H1 (cell line): ENCODE results near the gene WDR43. TPM values are rescaled to one million over a fixed set of nuclear protein-coding genes. Genes with fewer than 3 reads are reported as not detected.

ENCODE experiments used
- EP300 ChIP-seq, 2 experiments: IDR thresholded peaks; 1 replicate in 1 of 2; 2 replicates in 1 of 2; pipeline ENCODE4 v1.6.1; 2011 to 2012; ENCODE audit warnings: low read depth in 2 of 2, low read length in 2 of 2, mild to moderate bottlenecking in 2 of 2, borderline replicate concordance in 1 of 2, inconsistent platforms in 1 of 2, moderate library complexity in 1 of 2
- JUND ChIP-seq: IDR thresholded peaks from 2 replicates; pipeline ENCODE4 v1.6.1; 2011; ENCODE audit warnings: mild to moderate bottlenecking, improper control_type of control experiment, low read length
- TAF1 ChIP-seq: IDR thresholded peaks from 2 replicates; pipeline ENCODE4 v1.6.1; 2011; ENCODE audit warnings: mild to moderate bottlenecking, low read depth, low read length
- TEAD4 ChIP-seq: IDR thresholded peaks from 2 replicates; pipeline ENCODE4 v1.6.1; 2012; ENCODE audit warnings: low read depth, low read length, inconsistent platforms, mixed read lengths
- polyA plus RNA-seq, 7 experiments: library from polyadenylated mRNA; depleted of rRNA in 3 of 7; stranded (reverse) in 5 of 7; unstranded in 2 of 7; fragments of >200 nt in 5 of 7; fragments of 200-250 nt in 2 of 7; gene quantifications; 1 replicate in 5 of 7; 2 replicates in 1 of 7; 4 replicates in 1 of 7; pipeline versions ENCODE4 v1.2.1 to v1.2.3, GENCODE V29; 2011 to 2013; ENCODE audit warnings: missing spikeins in 2 of 7, mixed read lengths in 2 of 7
- total RNA-seq: library from RNA; stranded (reverse); fragmentation: NEBNext Ultra II Directional; extraction: Animal tissue kit (Norgen Biotek cat#: 25700); gene quantifications from 2 replicates; pipeline ENCODE4 v1.2.1, GENCODE V29; 2021

Gene WDR43
- total and polyA plus RNA-seq, 2 of the 8 experiments (the other 6 are each of a cell fraction or from before 2014, with no cell fraction given): 57.8 to 142 TPM

DNA sequence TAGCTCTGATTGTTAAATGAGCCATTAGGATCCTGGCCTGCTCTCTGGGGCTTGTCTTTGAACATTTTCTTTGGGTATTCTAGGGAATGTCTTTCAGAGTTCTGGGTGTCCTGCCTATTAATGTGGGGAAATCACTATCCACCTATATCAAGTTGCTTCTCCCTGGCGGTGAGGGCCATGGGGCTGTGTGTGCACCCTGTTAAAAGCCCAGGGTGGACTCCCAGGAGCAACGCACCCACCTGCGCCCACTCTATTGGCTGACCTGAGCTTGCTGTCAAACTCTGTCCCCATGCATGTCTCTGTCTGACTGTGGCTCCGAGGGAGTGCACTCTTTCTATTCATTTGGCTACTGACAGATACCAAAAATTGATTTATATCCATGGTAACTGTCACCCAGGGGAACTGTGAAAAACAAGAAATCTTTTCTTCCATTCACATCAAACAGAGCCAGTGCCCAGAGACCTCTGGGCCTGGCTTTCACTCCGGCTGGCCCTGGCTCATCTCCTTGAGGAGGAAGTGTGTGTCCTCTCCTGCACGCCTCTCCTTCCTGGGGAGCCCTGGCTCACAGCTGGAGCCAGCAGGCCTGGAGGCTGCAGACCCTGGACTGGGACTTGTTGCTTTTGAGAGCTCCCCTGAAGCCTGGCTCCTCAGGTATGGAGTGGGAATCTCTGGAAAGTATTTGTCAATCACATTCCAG lies 76.1 kb downstream of the WDR43 start (continued):
- TF ChIP-seq JUND: no peak
- TF ChIP-seq EP300 (IDR thresholded peaks at IDR 0.05; ENCODE audit: borderline replicate concordance in 1 of 2, low read depth in 2 of 2, low read length in 2 of 2): no peak
- TF ChIP-seq TAF1: no peak
- no peak for TF ChIP-seq TEAD4
- TF ChIP-seq, all 59 proteins: peak for 0
